Body of pancreas (tissue), 4 donors: ENCODE measurements around the gene ULBP3.

Experiments used
- CTCF ChIP-seq, 7 experiments: fragments of 450-650 bp in 4 of 7; fragments of 200-600 bp in 3 of 7; sonication (generic) in 3 of 7; IDR thresholded peaks; one replicate each; pipeline ENCODE4 v1.5.1; 2016 to 2019; ENCODE audit warnings: antibody characterized with exemption in 7 of 7
- POLR2A ChIP-seq, 3 donors: fragments of 450-650 bp; IDR thresholded peaks; one replicate each; pipeline ENCODE4 v1.6.1; 2016; ENCODE audit warnings: antibody characterized with exemption in 3 of 3, mild to moderate bottlenecking in 2 of 3

GRCh38 chr6:150086026-150086425 is 17.1 kb upstream of the ULBP3 start:
- TF ChIP-seq CTCF (IDR thresholded peaks at IDR 0.05), result no peak
- TF ChIP-seq POLR2A (IDR thresholded peaks at IDR 0.05), result no peak
